ENCODE results near the gene HES5.

- TF ChIP-seq TMF1 (CRISPR knock-in tag; IDR thresholded peaks at IDR 0.05; ENCODE audit: low read depth), result no peak
- TF ChIP-seq CTCF (CRISPR knock-in tag; IDR thresholded peaks at IDR 0.05), result no peak
- no peak for TF ChIP-seq SIN3B (IDR thresholded peaks at IDR 0.05; ENCODE audit: low read length)
- TF ChIP-seq POLR2A (IDR thresholded peaks at IDR 0.05; ENCODE audit: insufficient read depth in 1 of 2, low read depth in 2 of 2, low read length in 2 of 2), result no peak
- TF ChIP-seq TCF7 (IDR thresholded peaks at IDR 0.05; ENCODE audit: low read depth), result no peak
Observed at GRCh38 chr1:2506007-2506860, 23.8 kb downstream of the HES5 start.

Measured in HepG2 (cell line).